A549 (cell line): ENCODE results near the gene LYPD6. TPM values are rescaled to one million over a fixed set of nuclear protein-coding genes. Genes with fewer than 3 reads are reported as not detected.

Experiments
- ATAC-seq, 2 experiments: fragments of 200-7000 bp in 1 of 2; fragments of >200 bp in 1 of 2; cut with Nextera tagmentation in 1 of 2; cut with Tn5 transposase in 1 of 2; 3 replicates each; pipeline versions ENCODE4 v1.8.0 to v1.9.1; 2018 to 2020; ENCODE audit warnings: mild to moderate bottlenecking in 1 of 2, moderate library complexity in 1 of 2
- CTCF ChIA-PET: fragments of 300-600 bp; sonication (Branson Sonifier 250); formaldehyde crosslinking; extraction: SDS; loops from one replicate; lab custom pipeline; 2021; ENCODE audit warnings: antibody characterized with exemption, inconsistent platforms; lab: Yijun Ruan, JAX
- POLR2A ChIA-PET: fragments of 350-600 bp; formaldehyde crosslinking; extraction: SDS; loops from one replicate; lab custom pipeline; 2021; ENCODE audit warnings: antibody characterized with exemption, inconsistent platforms; lab: Yijun Ruan, JAX
- DNase-seq, 2 experiments: peaks; one replicate each; pipeline versions ENCODE4 v3.0.0 to v3.0.0-alpha.2; 2011 to 2016; ENCODE audit warnings: low read depth in 1 of 2, low spot score in 1 of 2
- FAIRE-seq: peaks from 2 replicates; lab custom pipeline; 2011; peaks lifted over from hg19 to GRCh38; lab: Jason Lieb, UNC
- H3K27ac ChIP-seq, 2 experiments: fragments of >200 bp; sonication (Bioruptor Twin); formaldehyde crosslinking; 3 replicates each; pipeline ENCODE4 v1.5.1; 2016 to 2017
- H3K4me1 ChIP-seq: fragments of >200 bp; sonication (Bioruptor Twin); formaldehyde crosslinking; 3 replicates; pipeline ENCODE4 v1.6.1; 2016
- H3K4me2 ChIP-seq: fragments of >200 bp; sonication (Bioruptor Twin); formaldehyde crosslinking; 3 replicates; pipeline ENCODE4 v1.6.1; 2016
- H3K4me3 ChIP-seq: fragments of >200 bp; sonication (Bioruptor Twin); formaldehyde crosslinking; 3 replicates; pipeline ENCODE4 v1.5.1; 2016
- H3K9me3 ChIP-seq: fragments of >200 bp; sonication (Bioruptor Twin); formaldehyde crosslinking; 3 replicates; pipeline ENCODE4 v1.6.1; 2016
- BHLHE40 ChIP-seq: IDR thresholded peaks from 2 replicates; pipeline ENCODE4 v1.6.1; 2012; ENCODE audit warnings: low read depth, low read length, inconsistent platforms
- CBX2 ChIP-seq: fragments of 200-600 bp; sonication (generic); IDR thresholded peaks from 2 replicates; pipeline ENCODE4 v1.6.1; 2016; ENCODE audit warnings: low read depth, mild to moderate bottlenecking, borderline replicate concordance
- CHD4 ChIP-seq: fragments of 200-600 bp; sonication (generic); IDR thresholded peaks from 2 replicates; pipeline ENCODE4 v1.6.1; 2016; ENCODE audit warnings: antibody characterized with exemption, mild to moderate bottlenecking, borderline replicate concordance
- EHF ChIP-seq: fragments of 250-450 bp; sonication (Bioruptor Pico); IDR thresholded peaks from 2 replicates; pipeline ENCODE4 v1.5.0; 2020; ENCODE audit warnings: mild to moderate bottlenecking
- EHMT2 ChIP-seq: fragments of 200-600 bp; sonication (generic); IDR thresholded peaks from 2 replicates; pipeline ENCODE4 v1.6.1; 2016; ENCODE audit warnings: antibody characterized with exemption, low read depth, mild to moderate bottlenecking, moderate library complexity
- FOSL2 ChIP-seq, 2 experiments: fragments of 450-650 bp in 1 of 2; fragments of >200 bp in 1 of 2; sonication (Bioruptor Twin) in 1 of 2; formaldehyde crosslinking; IDR thresholded peaks; 2 replicates each; pipeline versions ENCODE4 v1.5.0 to v1.6.1; 2016 to 2020; ENCODE audit warnings: mild to moderate bottlenecking in 1 of 2, moderate library complexity in 1 of 2
- FOXS1 ChIP-seq: fragments of 250-450 bp; sonication (Bioruptor Pico); IDR thresholded peaks from 2 replicates; pipeline ENCODE4 v1.5.0; 2020; ENCODE audit warnings: mild to moderate bottlenecking, moderate library complexity
- GATA3 ChIP-seq: IDR thresholded peaks from 2 replicates; pipeline ENCODE4 v1.6.1; 2012; ENCODE audit warnings: borderline replicate concordance
- HOXA7 ChIP-seq: fragments of 250-450 bp; sonication (Bioruptor Pico); IDR thresholded peaks from 2 replicates; pipeline ENCODE4 v1.5.0; 2020; ENCODE audit warnings: mild to moderate bottlenecking, moderate library complexity
- HOXB13 ChIP-seq: fragments of 250-450 bp; sonication (Bioruptor Pico); IDR thresholded peaks from 2 replicates; pipeline ENCODE4 v1.5.0; 2020; ENCODE audit warnings: low read depth, mild to moderate bottlenecking, moderate library complexity
- HOXB5 ChIP-seq: fragments of 250-450 bp; sonication (Bioruptor Pico); IDR thresholded peaks from 2 replicates; pipeline ENCODE4 v1.5.0; 2020; ENCODE audit warnings: mild to moderate bottlenecking, moderate library complexity
- MAFK ChIP-seq: fragments of 450-650 bp; IDR thresholded peaks from 2 replicates; pipeline ENCODE4 v1.6.1; 2014; ENCODE audit not compliant: partially characterized antibody
- MAZ ChIP-seq: fragments of 150-350 bp; IDR thresholded peaks from 2 replicates; pipeline ENCODE4 v1.6.1; 2014; ENCODE audit warnings: antibody characterized with exemption, low read depth, low read length, borderline replicate concordance
- MYC ChIP-seq: IDR thresholded peaks from 2 replicates; pipeline ENCODE4 v1.6.1; 2012; ENCODE audit warnings: mild to moderate bottlenecking, inconsistent platforms, low read length, improper control_type of control experiment, borderline replicate concordance
- NFE2L2 ChIP-seq: fragments of 150-350 bp; conservative IDR thresholded peaks from 2 replicates; pipeline ENCODE4 v1.6.1; 2014; ENCODE audit warnings: low read length
- NR3C1 ChIP-seq: fragments of >200 bp; sonication (Bioruptor Twin); formaldehyde crosslinking; IDR thresholded peaks from 3 replicates; pipeline ENCODE4 v1.6.1; 2017
- PHF8 ChIP-seq: fragments of 200-600 bp; sonication (generic); IDR thresholded peaks from 2 replicates; pipeline ENCODE4 v1.6.1; 2016; ENCODE audit warnings: low read depth, mild to moderate bottlenecking, antibody characterized with exemption, moderate library complexity, borderline replicate concordance
- RARB ChIP-seq: fragments of 250-450 bp; sonication (Bioruptor Pico); IDR thresholded peaks from 2 replicates; pipeline ENCODE4 v1.8.0; 2021; ENCODE audit warnings: mild to moderate bottlenecking, moderate library complexity
- RCOR1 ChIP-seq: fragments of 150-350 bp; IDR thresholded peaks from 2 replicates; pipeline ENCODE4 v1.6.1; 2014; ENCODE audit warnings: antibody characterized with exemption, low read length, low read depth
- ZFP36 ChIP-seq: fragments of 450-650 bp; IDR thresholded peaks from 2 replicates; pipeline ENCODE4 v1.6.1; 2014; ENCODE audit warnings: borderline replicate concordance; ENCODE audit not compliant: partially characterized antibody
- ZNF302 ChIP-seq: fragments of 250-450 bp; sonication (Bioruptor Pico); IDR thresholded peaks from 2 replicates; pipeline ENCODE4 v1.9.0; 2021; ENCODE audit warnings: inconsistent platforms, mild to moderate bottlenecking, moderate library complexity
- ZSCAN20 ChIP-seq: fragments of 250-450 bp; sonication (Bioruptor Pico); IDR thresholded peaks from 2 replicates; pipeline ENCODE4 v1.8.0; 2022; ENCODE audit warnings: mild to moderate bottlenecking, moderate library complexity
- WGBS: methylation state at CpG from one replicate; pipeline ENCODE4 v1.1.6; 2017; ENCODE audit errors: missing lambda C conversion rate; 5-methylcytosine and 5-hydroxymethylcytosine counted together
- polyA plus RNA-seq, 4 experiments: library from polyadenylated mRNA; depleted of rRNA in 3 of 4; stranded (reverse); fragments of >200 nt; fragmentation: RNase III in 1 of 4; extraction: RNeasy Plus Mini Kit Qiagen cat#74134 plus additional on column Dnase treatment in 1 of 4; gene quantifications; 2 replicates in 3 of 4; 3 replicates in 1 of 4; pipeline ENCODE4 v1.2.3, GENCODE V29; 2011 to 2017
- TF ChIP-seq, protein P1 (sequence below): IDR thresholded peaks from 2 replicates; pipeline ENCODE4 v1.6.1; 2012
- TF ChIP-seq, protein P2 (sequence below): IDR thresholded peaks from 2 replicates; pipeline ENCODE4 v1.6.1; 2012; ENCODE audit warnings: low read depth, borderline replicate concordance
- TF ChIP-seq, protein P3 (sequence below): fragments of 450-650 bp; IDR thresholded peaks from 2 replicates; pipeline ENCODE4 v1.6.1; 2014; ENCODE audit warnings: antibody characterized with exemption
- TF ChIP-seq, protein P4 (sequence below): fragments of 250-450 bp; sonication (Bioruptor Pico); IDR thresholded peaks from 2 replicates; pipeline ENCODE4 v1.5.0; 2020; ENCODE audit warnings: low read depth, mild to moderate bottlenecking, moderate library complexity

LYPD6 gene
- polyA plus RNA-seq, 2 of the 4 experiments (the other 2 are of a cell fraction): 0.08 to 0.09 TPM

GRCh38 chr2:149360106-149360505 is 29.7 kb downstream of the LYPD6 start:
- FAIRE-seq (no peak), ATAC-seq (no peak), DNase-seq (no peak)
- no peak overlapping the region for H3K4me2 ChIP-seq
- ChIA-PET POLR2A (no interaction called here), CTCF (no interaction called here)
- 0% methylated on average over 1 of the region's 1 CpG for WGBS
- no peak overlapping the region for H3K27ac ChIP-seq
- no peak overlapping the region for H3K4me3 ChIP-seq
- H3K4me1 ChIP-seq: no peaks in the 10 kb centered on the region
- no peak for TF ChIP-seq ZSCAN20 (CRISPR knock-in tag)
- no peak for TF ChIP-seq EHMT2
- TF ChIP-seq, all 56 proteins: peak for 0
- H3K9me3 ChIP-seq: no peaks in the 10 kb centered on the region

- Histone ChIP-seq H3K4me2 (no peak overlapping the region), H3K27ac (no peak overlapping the region), H3K4me3 (no peak overlapping the region), H3K9me3 (no peaks in the 10 kb centered on the region), H3K4me1 (no peaks in the 10 kb centered on the region)
- WGBS: 3% methylated on average over 1 of the region's 1 CpG
- FAIRE-seq (no peak), DNase-seq (no peak), ATAC-seq (no peak)
- TF ChIP-seq RCOR1 (no peak), FOXS1 (CRISPR knock-in tag) (no peak), GATA3 (no peak), HOXB13 (CRISPR knock-in tag) (no peak), NFE2L2 (no peak), ZFP36 (no peak), MAZ (no peak), EHF (CRISPR knock-in tag) (no peak), FOSL2 (IDR thresholded peaks at IDR 0.05) (no peak), FOSL2 (CRISPR knock-in tag; IDR thresholded peaks at IDR 0.05) (no peak), CHD4 (no peak), NR3C1 (no peak), HOXB5 (CRISPR knock-in tag) (no peak), MAFK (no peak), PHF8 (no peak), RARB (no peak), MYC (no peak)
- TF ChIP-seq, protein P1, sequence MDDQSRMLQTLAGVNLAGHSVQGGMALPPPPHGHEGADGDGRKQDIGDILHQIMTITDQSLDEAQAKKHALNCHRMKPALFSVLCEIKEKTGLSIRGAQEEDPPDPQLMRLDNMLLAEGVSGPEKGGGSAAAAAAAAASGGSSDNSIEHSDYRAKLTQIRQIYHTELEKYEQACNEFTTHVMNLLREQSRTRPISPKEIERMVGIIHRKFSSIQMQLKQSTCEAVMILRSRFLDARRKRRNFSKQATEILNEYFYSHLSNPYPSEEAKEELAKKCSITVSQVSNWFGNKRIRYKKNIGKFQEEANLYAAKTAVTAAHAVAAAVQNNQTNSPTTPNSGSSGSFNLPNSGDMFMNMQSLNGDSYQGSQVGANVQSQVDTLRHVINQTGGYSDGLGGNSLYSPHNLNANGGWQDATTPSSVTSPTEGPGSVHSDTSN: no peak
- TF ChIP-seq, protein P2, sequence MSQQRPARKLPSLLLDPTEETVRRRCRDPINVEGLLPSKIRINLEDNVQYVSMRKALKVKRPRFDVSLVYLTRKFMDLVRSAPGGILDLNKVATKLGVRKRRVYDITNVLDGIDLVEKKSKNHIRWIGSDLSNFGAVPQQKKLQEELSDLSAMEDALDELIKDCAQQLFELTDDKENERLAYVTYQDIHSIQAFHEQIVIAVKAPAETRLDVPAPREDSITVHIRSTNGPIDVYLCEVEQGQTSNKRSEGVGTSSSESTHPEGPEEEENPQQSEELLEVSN: no peak
- ChIA-PET CTCF (no interaction called here), POLR2A (no interaction called here)
Measured at GRCh38 chr2:149363958-149364357, 33.6 kb downstream of the LYPD6 start.

DNA sequence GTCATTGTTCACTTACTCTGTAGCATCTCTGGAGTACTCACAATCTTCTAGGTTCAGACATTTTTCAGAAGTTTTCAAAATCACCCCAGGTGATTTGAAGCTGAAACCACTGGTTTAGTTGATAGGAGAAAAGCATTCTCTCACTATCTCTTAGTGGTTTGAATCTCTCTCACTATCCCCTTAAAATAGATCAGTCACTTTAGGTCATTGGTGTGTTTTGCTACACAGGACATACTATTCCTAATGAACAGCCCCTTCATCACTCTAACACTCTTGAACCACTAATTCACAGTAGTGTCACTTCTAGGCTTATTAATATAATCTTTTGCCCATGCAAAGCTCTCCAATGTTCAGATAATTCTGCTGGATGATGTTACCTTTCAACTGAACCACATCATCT is 34.5 kb downstream of the LYPD6 start:
- FAIRE-seq (no peak), DNase-seq (no peak), ATAC-seq (no peak)
- Histone ChIP-seq H3K9me3 (no peaks in the 10 kb centered on the region), H3K4me3 (no peak overlapping the region), H3K4me1 (no peaks in the 10 kb centered on the region), H3K4me2 (no peak overlapping the region), H3K27ac (no peak overlapping the region)
- CTCF ChIA-PET: no interaction called here
- TF ChIP-seq, protein P2: no peak
- TF ChIP-seq CBX2 (no peak), MAFK (no peak), ZNF302 (no peak), HOXA7 (CRISPR knock-in tag) (no peak), BHLHE40 (no peak)
- TF ChIP-seq, protein P3, sequence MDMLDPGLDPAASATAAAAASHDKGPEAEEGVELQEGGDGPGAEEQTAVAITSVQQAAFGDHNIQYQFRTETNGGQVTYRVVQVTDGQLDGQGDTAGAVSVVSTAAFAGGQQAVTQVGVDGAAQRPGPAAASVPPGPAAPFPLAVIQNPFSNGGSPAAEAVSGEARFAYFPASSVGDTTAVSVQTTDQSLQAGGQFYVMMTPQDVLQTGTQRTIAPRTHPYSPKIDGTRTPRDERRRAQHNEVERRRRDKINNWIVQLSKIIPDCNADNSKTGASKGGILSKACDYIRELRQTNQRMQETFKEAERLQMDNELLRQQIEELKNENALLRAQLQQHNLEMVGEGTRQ: no peak
- TF ChIP-seq, protein P4, sequence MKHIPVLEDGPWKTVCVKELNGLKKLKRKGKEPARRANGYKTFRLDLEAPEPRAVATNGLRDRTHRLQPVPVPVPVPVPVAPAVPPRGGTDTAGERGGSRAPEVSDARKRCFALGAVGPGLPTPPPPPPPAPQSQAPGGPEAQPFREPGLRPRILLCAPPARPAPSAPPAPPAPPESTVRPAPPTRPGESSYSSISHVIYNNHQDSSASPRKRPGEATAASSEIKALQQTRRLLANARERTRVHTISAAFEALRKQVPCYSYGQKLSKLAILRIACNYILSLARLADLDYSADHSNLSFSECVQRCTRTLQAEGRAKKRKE: no peak
- POLR2A ChIA-PET: no interaction called here
